Osteoblast (primary cell): ENCODE data around the gene H6PD. TPM values are rescaled to one million over a fixed set of nuclear protein-coding genes. Genes with fewer than 3 reads are reported as not detected.
A peak's percentile ranks its signal among the peaks of the same experiment; 100 is the strongest.

Source experiments
- DNase-seq: peaks from one replicate; pipeline ENCODE4 v3.0.0; 2011; ENCODE audit warnings: low spot score, mixed read lengths; ENCODE audit not compliant: insufficient read length; ENCODE audit errors: missing footprints
- H2AFZ ChIP-seq: 2 replicates; pipeline ENCODE4 v1.6.0; 2011; ENCODE audit warnings: mild to moderate bottlenecking, low read length
- H3K27ac ChIP-seq: 2 replicates; pipeline ENCODE4 v1.5.1; 2011; ENCODE audit warnings: mild to moderate bottlenecking, low read depth, low read length, moderate library complexity
- H3K27me3 ChIP-seq: 2 replicates; pipeline ENCODE4 v1.6.0; 2012; ENCODE audit warnings: mild to moderate bottlenecking, control low read depth, inconsistent platforms, low read length, moderate library complexity; ENCODE audit not compliant: insufficient read depth
- H3K36me3 ChIP-seq: 2 replicates; pipeline ENCODE4 v1.5.1; 2011; ENCODE audit warnings: mild to moderate bottlenecking, low read length, control low read depth, moderate library complexity; ENCODE audit not compliant: insufficient read depth
- H3K4me1 ChIP-seq: 2 replicates; pipeline ENCODE4 v1.5.1; 2011; ENCODE audit warnings: mild to moderate bottlenecking, low read length, control low read depth, moderate library complexity; ENCODE audit not compliant: insufficient read depth
- H3K4me2 ChIP-seq: 2 replicates; pipeline ENCODE4 v1.6.0; 2011; ENCODE audit warnings: mild to moderate bottlenecking, low read length; ENCODE audit not compliant: insufficient read depth
- H3K4me3 ChIP-seq: fragments of 200-600 bp; sonication (generic); 3 replicates; pipeline ENCODE4 v1.5.1; 2012; ENCODE audit warnings: mild to moderate bottlenecking, low read length, inconsistent platforms; ENCODE audit not compliant: insufficient read depth
- H3K79me2 ChIP-seq: 2 replicates; pipeline ENCODE4 v1.6.0; 2012; ENCODE audit warnings: mild to moderate bottlenecking, low read length, control low read depth, inconsistent platforms; ENCODE audit not compliant: insufficient read depth
- H3K9me3 ChIP-seq: 2 replicates; pipeline ENCODE4 v1.5.1; 2011; ENCODE audit warnings: low read depth, low read length, control low read depth
- H4K20me1 ChIP-seq: 2 replicates; pipeline ENCODE4 v1.6.0; 2012; ENCODE audit warnings: mild to moderate bottlenecking, low read length, control low read depth; ENCODE audit not compliant: insufficient read depth
- total RNA-seq: library from RNA; depleted of rRNA; stranded (reverse); fragments of >200 nt; gene quantifications from 2 replicates; pipeline ENCODE4 v1.2.3, GENCODE V29; 2012
- TF ChIP-seq, protein P1 (sequence below): IDR thresholded peaks from 2 replicates; pipeline ENCODE4 v1.5.1; 2011; ENCODE audit warnings: mild to moderate bottlenecking, low read depth, low read length, moderate library complexity; ENCODE audit errors: extremely low read depth

The H6PD gene
- total RNA-seq, 1 donor: 51.4 TPM

DNA sequence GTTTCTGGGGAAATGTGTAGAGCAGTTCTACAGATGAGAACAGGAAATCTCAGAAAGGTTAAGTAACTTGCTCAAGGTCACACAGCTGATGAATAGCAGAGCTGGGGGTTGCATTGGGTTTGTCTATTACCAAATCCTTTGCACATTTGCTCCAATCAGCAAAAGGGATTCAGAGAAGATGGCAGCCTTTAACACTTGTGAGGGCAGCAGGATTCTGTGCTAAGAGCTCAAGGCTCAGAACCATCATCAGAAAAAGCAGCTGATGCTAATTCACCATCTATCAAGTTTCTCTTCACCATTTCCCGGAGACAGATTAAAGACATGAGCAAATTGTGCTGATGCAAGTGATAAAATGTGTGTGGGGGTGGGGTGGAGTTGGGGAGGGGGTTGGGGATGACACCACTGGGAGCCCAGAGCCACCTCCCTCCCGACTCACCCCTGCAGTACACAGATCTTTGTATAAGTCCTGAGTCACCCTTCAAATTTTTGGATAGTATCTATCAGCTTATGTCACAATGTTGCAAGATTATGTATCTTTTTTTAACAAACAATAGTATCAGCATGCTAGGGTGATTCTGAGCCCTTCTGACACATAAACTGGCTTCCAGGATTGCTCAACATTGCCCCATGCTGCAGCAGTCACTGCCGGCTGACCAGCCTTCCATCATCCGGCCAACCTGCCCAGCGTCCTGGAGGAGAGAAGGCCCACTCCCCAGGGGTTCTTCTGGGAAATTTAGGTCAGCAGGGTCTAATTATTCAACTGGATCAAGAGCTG is 55.3 kb downstream of the H6PD start:
- H2AFZ ChIP-seq: no peak overlapping the region
- no peaks in the 10 kb centered on the region for H3K27me3 ChIP-seq
- TF ChIP-seq, protein P1, sequence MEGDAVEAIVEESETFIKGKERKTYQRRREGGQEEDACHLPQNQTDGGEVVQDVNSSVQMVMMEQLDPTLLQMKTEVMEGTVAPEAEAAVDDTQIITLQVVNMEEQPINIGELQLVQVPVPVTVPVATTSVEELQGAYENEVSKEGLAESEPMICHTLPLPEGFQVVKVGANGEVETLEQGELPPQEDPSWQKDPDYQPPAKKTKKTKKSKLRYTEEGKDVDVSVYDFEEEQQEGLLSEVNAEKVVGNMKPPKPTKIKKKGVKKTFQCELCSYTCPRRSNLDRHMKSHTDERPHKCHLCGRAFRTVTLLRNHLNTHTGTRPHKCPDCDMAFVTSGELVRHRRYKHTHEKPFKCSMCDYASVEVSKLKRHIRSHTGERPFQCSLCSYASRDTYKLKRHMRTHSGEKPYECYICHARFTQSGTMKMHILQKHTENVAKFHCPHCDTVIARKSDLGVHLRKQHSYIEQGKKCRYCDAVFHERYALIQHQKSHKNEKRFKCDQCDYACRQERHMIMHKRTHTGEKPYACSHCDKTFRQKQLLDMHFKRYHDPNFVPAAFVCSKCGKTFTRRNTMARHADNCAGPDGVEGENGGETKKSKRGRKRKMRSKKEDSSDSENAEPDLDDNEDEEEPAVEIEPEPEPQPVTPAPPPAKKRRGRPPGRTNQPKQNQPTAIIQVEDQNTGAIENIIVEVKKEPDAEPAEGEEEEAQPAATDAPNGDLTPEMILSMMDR: no peak
- peaks cover 34% of the 10 kb centered on the region for H3K4me1 ChIP-seq
- peak overlapping the region; percentile 56 for H3K4me2 ChIP-seq
- peak overlapping the region; percentile 92 for H3K27ac ChIP-seq
- DNase-seq: peak; percentile 96
- peaks cover 14% of the 10 kb centered on the region for H3K79me2 ChIP-seq
- H3K36me3 ChIP-seq: no peaks in the 10 kb centered on the region
- peaks cover 3% of the 10 kb centered on the region for H3K9me3 ChIP-seq
- H4K20me1 ChIP-seq: peaks cover 11% of the 10 kb centered on the region
- H3K4me3 ChIP-seq: no peak overlapping the region

DNA sequence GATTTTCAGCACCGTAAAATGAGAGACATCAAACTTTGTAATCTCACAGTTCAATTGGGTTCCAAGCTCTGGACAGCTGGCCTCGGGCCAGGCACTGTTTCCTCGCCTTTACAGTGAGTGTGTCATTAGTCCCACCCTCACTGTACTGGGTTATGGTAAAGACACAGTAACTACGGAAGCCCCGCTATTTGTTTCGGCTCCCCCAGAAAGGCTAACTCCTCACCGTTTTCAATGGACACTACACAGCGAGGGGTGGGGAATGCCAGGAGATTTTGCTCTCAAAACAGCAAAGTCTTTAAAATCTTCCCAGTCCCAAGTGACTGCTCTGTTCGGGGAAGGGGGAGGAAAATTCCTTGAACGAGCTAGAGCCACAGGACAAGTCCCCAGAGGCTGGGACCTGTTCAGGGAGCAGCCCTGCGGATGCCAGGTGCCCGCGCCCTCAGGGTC is 57.4 kb downstream of the H6PD start:
- Histone ChIP-seq H3K27me3 (no peaks in the 10 kb centered on the region), H3K4me3 (peak overlapping the region; percentile 77), H3K4me1 (peaks cover 41% of the 10 kb centered on the region), H3K36me3 (peaks cover 5% of the 10 kb centered on the region), H3K27ac (peak overlapping the region; percentile 77), H2AFZ (peak overlapping the region; percentile 50), H3K9me3 (peaks cover 3% of the 10 kb centered on the region), H4K20me1 (peaks cover 32% of the 10 kb centered on the region), H3K4me2 (peak overlapping the region; percentile 88), H3K79me2 (peaks cover 35% of the 10 kb centered on the region)
- no peak for DNase-seq
- TF ChIP-seq, protein P1: no peak

DNA sequence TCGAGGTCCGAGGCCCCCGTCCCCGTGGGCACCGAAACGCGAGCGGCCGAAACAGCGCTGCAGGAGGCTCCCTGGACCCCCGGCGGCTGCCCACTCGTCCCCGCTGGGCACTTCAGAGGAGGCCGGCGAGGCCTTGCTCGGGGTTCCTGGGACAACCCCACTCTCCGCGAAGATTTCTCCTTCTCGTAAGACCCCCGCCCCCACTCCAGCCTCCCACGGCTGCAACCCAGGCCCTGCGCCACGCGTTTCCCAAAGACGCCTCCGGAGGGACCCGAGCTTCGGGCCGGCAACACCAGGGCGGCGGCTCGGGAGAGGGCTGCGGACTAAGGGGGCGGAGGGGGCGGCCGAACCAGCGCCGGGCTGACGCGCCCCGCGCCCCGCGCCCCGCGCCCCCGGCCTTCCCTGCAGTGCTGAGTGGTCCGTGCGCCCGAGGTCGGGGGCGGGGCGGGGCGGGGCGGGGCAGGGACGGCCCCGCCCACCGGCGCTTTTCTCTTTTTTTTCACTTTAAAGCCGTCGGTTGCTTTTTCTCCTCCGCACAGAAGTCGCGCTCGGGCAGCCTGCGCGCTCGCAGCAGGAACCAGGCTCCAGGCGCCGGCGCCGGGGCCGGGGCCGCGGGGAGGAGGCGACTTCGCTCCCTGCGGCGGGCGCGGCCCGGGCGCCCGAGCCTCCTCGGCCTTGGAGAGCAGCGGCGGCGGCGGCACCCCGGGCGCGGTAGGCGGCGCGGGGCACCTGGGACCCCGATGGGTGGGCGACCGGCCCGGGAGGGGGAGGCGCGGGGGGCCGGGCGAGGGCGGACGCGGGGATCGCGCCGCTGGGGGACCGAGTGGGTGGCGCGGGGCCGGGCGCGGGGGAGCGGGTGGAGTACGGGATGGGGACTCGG is 58.0 kb downstream of the H6PD start, which contains the start of gene SPSB1:
Gene SPSB1, plus strand, starts transcription at position 534 of the 880 bp plus-strand sequence. CDS start 62,998 bp downstream, outside the sequence.
- Histone ChIP-seq H4K20me1 (peaks cover 38% of the 10 kb centered on the region), H2AFZ (peak within 1 kb of the TSS; percentile 77), H3K4me3 (peak within 1 kb of the TSS; percentile 77), H3K4me1 (peaks cover 41% of the 10 kb centered on the region), H3K9me3 (peaks cover 3% of the 10 kb centered on the region), H3K4me2 (peak within 1 kb of the TSS; percentile 96), H3K36me3 (peaks cover 5% of the 10 kb centered on the region), H3K27ac (peak within 1 kb of the TSS; percentile 77), H3K79me2 (peaks cover 41% of the 10 kb centered on the region), H3K27me3 (no peaks in the 10 kb centered on the region)
- TF ChIP-seq, protein P1: no peak
- DNase-seq: peak; percentile 95

DNA sequence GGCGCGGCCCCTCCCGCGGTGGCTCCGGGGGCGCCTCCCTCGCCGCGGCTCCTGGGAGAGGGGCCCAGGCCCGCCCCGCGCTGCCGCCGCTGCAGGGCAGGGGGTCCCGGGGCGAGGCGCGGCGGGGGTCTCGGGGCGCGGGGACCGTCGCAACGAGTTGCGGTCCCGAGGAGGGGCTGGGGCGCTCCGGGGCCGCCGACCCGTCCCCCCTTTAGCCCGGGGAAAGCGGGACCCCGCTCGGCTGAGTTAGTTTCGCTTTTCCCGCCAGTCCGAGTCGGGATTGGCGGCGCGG is 58.6 kb downstream of the H6PD start:
- Histone ChIP-seq H4K20me1 (peaks cover 42% of the 10 kb centered on the region), H3K4me3 (peak overlapping the region; percentile 77), H2AFZ (no peak overlapping the region), H3K4me2 (no peak overlapping the region), H3K27ac (no peak overlapping the region), H3K27me3 (no peaks in the 10 kb centered on the region), H3K36me3 (peaks cover 5% of the 10 kb centered on the region), H3K4me1 (peaks cover 41% of the 10 kb centered on the region), H3K9me3 (peaks cover under 1% of the 10 kb centered on the region), H3K79me2 (peaks cover 47% of the 10 kb centered on the region)
- no peak for DNase-seq
- TF ChIP-seq, protein P1: no peak
